ENCODE data around the gene RNF166.

Gene RNF166

DNA sequence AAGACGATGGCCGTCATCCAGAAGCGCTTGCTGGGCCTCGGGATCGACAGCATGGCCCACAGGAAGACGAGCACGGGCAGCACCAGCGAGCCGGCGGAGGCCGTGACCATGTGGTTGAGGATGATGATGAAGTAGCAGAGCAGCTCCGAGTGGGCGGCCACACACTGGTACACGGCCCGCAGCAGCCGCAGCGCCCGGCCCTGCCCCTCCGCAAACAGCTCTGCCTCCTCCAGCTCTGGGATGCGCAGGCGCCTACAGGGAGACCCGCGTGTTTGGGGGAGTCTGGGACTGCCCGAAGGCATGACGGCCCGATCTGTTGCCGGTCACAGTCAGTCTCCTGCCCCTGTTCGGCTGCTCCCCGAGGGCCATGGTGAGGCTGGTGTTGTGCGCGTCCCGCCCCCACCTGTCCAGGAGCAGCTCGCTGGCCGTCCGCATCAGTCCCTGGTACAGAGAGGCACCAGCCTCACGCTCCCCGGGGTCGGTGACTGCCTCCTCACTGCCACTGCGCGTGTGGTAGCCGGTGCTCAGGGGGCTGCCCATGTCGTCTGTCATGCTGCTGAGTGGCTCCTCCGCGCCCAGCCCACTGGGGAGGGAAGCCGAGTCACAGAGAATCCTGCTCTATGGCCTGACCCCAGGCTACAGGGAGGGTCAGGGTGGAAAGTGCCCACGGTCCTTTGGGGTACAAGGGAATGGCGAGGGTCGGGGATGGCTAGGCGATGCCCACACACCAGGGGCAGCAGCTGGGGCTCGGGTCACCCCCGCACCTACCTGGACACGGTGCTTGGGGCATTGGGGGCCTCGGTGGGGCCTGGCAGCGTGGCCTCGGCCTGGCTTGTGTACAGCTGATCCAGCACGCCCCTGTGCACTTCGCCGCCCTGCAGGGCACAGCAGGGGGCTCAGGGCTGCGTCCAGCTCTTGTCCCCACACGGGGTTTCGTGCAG lies 15.9 kb upstream of the RNF166 start:
- H3K4me3 ChIP-seq (ENCODE audit: low read depth, low read length), result no peak overlapping the region
- TF ChIP-seq, protein P1, sequence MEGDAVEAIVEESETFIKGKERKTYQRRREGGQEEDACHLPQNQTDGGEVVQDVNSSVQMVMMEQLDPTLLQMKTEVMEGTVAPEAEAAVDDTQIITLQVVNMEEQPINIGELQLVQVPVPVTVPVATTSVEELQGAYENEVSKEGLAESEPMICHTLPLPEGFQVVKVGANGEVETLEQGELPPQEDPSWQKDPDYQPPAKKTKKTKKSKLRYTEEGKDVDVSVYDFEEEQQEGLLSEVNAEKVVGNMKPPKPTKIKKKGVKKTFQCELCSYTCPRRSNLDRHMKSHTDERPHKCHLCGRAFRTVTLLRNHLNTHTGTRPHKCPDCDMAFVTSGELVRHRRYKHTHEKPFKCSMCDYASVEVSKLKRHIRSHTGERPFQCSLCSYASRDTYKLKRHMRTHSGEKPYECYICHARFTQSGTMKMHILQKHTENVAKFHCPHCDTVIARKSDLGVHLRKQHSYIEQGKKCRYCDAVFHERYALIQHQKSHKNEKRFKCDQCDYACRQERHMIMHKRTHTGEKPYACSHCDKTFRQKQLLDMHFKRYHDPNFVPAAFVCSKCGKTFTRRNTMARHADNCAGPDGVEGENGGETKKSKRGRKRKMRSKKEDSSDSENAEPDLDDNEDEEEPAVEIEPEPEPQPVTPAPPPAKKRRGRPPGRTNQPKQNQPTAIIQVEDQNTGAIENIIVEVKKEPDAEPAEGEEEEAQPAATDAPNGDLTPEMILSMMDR (IDR thresholded peaks at IDR 0.05; ENCODE audit: low read depth, low read length, missing control alignments), result no peak
- DNase-seq (ENCODE audit: low read depth), result no peak
- in situ Hi-C loops (cut with HindIII; ENCODE audit: low sequenced_read_pairs), result no loop called here

DNA sequence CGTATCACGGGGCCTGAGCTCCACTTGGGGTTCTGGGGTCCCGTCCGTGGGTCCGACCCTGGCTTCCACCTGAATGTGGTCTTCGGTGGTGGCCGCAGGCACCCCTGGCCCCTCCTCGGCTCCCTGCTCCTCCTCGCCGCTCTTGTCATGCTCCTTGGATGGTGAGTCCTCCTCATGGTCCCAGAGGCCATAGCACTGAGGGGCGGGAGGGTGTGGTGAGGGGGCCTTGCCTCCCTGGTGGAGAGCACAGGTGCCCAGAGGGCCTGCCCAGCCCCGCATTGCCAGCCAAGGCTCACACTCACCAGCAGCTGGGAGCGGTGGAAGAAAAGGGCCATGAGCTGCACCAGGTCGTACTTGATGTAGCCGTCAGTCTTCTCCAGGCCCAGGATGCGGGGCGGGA lies 15.0 kb upstream of the RNF166 start:
- in situ Hi-C loops (cut with HindIII; ENCODE audit: low sequenced_read_pairs), result no loop called here

DNA sequence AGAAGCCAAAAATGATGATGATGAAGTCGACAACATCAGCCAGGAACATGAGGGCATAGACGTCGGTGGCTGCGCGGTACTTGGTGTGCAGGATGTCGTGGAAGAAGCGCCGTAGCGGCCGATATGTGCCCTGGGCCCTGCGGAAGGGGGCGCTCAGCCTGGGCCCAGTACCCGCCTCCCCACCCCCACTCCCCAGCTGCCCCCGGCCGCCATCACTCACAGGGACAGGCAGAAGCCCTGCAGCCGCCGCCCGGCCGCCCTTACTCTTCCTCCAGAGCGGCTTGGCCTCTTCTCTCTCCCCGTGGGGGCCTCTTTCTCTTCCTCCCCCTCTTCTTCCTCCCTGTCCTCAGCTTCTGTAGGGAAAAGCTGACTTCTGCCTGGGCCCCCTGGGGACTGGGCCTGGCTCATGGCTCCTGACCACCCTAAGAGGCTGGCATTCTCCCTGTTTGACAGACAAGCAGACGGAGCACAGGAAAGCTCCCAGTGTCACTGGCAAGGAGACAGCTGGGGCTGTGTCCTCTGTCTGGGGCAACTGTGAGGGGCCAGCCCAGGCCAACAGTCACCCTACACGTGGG lies 14.3 kb upstream of the RNF166 start:
- TF ChIP-seq, protein P1 (IDR thresholded peaks at IDR 0.05; ENCODE audit: low read depth, low read length, missing control alignments), result no peak
- in situ Hi-C loops (cut with HindIII; ENCODE audit: low sequenced_read_pairs), result no loop called here
- H3K4me3 ChIP-seq (ENCODE audit: low read depth, low read length), result no peak overlapping the region
- no peak for DNase-seq (ENCODE audit: low read depth)

More for the DNA sequence above, 15.0 kb upstream of the RNF166 start:
- H3K4me3 ChIP-seq (ENCODE audit: low read depth, low read length), result no peak overlapping the region
- no peak for DNase-seq (ENCODE audit: low read depth)
- TF ChIP-seq, protein P1 (IDR thresholded peaks at IDR 0.05; ENCODE audit: low read depth, low read length, missing control alignments), result no peak

DNA sequence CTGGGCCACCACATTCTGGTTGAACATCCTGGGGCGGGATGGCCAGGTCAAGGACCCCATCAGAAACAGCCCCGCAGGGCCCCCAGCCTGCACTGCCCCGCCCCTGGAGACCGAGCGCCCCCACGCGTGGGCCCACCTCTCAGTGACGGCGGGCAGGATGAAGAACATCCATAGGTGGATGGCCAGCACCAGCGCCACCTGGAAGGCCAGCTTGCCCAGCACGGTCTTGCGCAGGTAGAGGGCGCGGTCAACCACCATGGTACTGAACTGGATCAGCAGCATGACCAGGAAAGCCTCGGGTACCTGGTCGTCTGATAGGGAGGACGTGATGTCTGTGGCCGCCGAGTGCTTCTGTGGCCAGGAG lies 13.7 kb upstream of the RNF166 start:
- in situ Hi-C loops (cut with HindIII; ENCODE audit: low sequenced_read_pairs), result no loop called here
- TF ChIP-seq, protein P1 (IDR thresholded peaks at IDR 0.05; ENCODE audit: low read depth, low read length, missing control alignments), result no peak

DNA sequence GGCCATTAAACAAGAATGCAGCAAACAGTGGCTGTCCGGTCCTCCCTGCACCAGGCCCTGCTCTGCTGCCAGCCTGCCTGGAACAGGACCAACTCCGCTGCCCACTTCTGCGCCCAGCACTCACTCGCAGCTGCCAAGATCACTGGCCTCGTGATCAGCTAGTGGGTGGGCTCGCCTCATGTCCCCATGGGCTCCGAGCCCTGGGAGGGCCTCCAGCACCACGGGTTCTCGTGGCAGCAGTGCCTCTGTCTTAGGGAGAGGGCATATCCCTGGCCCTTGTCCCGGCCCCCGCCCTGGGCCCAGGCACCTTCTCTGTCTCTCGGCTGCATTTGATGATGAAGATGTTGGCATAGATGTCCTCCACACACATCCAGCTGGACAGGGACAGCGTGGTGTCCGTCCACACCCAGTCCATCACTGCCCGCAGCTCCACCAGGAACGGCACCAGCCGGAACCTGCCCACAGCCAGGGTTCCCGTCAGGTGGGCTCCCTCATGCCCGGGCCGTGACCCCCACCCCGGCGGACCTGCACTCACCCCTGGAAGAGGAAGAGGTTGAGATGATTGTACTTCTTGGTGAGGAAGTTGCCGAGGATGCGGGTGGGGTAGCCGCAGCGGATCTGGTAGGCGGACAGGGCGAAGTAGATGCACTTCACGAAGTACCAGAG lies 13.2 kb upstream of the RNF166 start:
- no peak for DNase-seq (ENCODE audit: low read depth)
- TF ChIP-seq, protein P1 (IDR thresholded peaks at IDR 0.05; ENCODE audit: low read depth, low read length, missing control alignments), result no peak
- no peak overlapping the region for H3K4me3 ChIP-seq (ENCODE audit: low read depth, low read length)
- in situ Hi-C loops (cut with HindIII; ENCODE audit: low sequenced_read_pairs), result no loop called here

More for the DNA sequence above, 13.7 kb upstream of the RNF166 start:
- DNase-seq (ENCODE audit: low read depth), result no peak
- no peak overlapping the region for H3K4me3 ChIP-seq (ENCODE audit: low read depth, low read length)

DNA sequence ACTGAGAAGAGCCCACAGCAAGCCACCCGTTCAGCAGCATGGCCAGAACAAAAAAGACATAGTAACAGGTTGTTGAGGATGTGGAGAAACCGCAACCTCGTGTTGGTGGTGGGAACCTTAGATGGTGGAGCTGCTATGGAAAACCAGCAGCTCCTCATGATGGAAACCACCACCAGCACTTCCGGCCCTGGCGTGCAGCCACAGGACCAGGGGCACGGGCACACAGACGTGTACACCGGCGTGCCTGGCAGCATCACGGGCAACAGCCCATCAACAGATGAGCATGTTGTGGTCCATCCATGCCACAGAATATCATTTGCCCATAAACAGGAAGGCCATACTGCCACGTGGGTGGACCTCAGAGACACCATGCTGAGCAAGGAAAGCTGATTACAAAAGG lies 12.0 kb upstream of the RNF166 start:
- no peak for DNase-seq (ENCODE audit: low read depth)
- TF ChIP-seq, protein P1 (IDR thresholded peaks at IDR 0.05; ENCODE audit: low read depth, low read length, missing control alignments), result no peak
- H3K4me3 ChIP-seq (ENCODE audit: low read depth, low read length), result no peak overlapping the region
- in situ Hi-C loops (cut with HindIII; ENCODE audit: low sequenced_read_pairs), result no loop called here
